ENCODE results near the gene NFAM1. TPM values are rescaled to one million over a fixed set of nuclear protein-coding genes. Genes with fewer than 3 reads are reported as not detected.

NFAM1 gene
- total RNA-seq, 1 experiment from 2014 or later: 0.12 TPM

DNA sequence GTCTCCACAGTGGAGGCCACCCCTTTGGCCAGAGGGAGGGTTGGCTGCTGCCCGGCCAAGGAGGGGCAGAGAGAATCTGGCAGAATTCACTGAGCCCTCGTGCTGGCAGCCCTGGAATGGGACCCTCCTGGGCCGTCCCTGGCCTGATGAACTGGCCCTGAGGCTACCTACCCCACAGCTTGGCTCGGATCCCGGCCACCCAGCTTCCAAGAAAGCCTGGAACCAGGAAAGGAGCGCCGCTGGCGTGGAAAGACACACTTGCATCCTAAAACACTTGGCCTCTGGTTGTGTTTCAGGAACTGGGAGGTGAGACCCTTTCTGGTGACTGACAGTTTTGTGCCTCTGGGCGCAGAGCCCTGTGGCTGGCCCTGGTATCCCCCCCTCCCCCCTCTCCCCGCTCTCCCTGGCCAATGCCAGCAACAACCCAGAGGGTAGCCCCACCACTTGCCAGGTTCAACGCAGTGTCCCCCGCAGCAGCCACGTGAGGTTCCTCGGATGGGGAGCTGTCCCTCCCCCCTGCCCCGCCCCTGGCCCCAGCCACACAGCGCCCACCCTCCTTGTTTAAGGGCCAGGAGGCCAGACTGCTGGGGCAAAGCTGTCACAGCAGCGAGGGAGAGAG, 693 bp downstream of the NFAM1 start:
- Histone ChIP-seq H3K9ac (ENCODE audit: low read length) (no peak overlapping the region), H3K4me3 (replicated peaks in 1 of 2; ENCODE audit: low read depth in 1 of 2, low read length in 2 of 2) (no peak overlapping the region), H3K9me3 (ENCODE audit: control insufficient read depth in 1 of 2, insufficient read depth in 1 of 2, low read depth in 1 of 2, low read length in 2 of 2) (no peaks in the 10 kb centered on the region), H3K27me3 (ENCODE audit: insufficient read depth, low read length) (no peaks in the 10 kb centered on the region), H3K4me1 (ENCODE audit: control insufficient read depth in 1 of 2, insufficient read depth in 2 of 2, low read length in 2 of 2) (no peaks in the 10 kb centered on the region), H3K27ac (ENCODE audit: low read depth, low read length) (no peak overlapping the region; the same call in 1 of the 2 replicates), H4K20me1 (ENCODE audit: insufficient read depth) (no peaks in the 10 kb centered on the region), H3K36me3 (ENCODE audit: control insufficient read depth in 1 of 2, insufficient read depth in 2 of 2, low read length in 2 of 2) (no peaks in the 10 kb centered on the region), H3K9me2 (ENCODE audit: insufficient read depth) (no peaks in the 10 kb centered on the region), H3K79me2 (ENCODE audit: insufficient read depth, low read length) (no peaks in the 10 kb centered on the region), H2AFZ (ENCODE audit: low read depth, low read length, poor library complexity, severe bottlenecking) (no peak overlapping the region), H3K4me2 (ENCODE audit: low read length) (no peak overlapping the region)
- POLR2A ChIA-PET: no interaction called here
- BruUV-seq (replicated peaks): no TSS peak
- TF ChIP-seq ZNF274 (IDR thresholded peaks at IDR 0.05; ENCODE audit: low read depth, low read length): no peak
- TF ChIP-seq, protein P1, sequence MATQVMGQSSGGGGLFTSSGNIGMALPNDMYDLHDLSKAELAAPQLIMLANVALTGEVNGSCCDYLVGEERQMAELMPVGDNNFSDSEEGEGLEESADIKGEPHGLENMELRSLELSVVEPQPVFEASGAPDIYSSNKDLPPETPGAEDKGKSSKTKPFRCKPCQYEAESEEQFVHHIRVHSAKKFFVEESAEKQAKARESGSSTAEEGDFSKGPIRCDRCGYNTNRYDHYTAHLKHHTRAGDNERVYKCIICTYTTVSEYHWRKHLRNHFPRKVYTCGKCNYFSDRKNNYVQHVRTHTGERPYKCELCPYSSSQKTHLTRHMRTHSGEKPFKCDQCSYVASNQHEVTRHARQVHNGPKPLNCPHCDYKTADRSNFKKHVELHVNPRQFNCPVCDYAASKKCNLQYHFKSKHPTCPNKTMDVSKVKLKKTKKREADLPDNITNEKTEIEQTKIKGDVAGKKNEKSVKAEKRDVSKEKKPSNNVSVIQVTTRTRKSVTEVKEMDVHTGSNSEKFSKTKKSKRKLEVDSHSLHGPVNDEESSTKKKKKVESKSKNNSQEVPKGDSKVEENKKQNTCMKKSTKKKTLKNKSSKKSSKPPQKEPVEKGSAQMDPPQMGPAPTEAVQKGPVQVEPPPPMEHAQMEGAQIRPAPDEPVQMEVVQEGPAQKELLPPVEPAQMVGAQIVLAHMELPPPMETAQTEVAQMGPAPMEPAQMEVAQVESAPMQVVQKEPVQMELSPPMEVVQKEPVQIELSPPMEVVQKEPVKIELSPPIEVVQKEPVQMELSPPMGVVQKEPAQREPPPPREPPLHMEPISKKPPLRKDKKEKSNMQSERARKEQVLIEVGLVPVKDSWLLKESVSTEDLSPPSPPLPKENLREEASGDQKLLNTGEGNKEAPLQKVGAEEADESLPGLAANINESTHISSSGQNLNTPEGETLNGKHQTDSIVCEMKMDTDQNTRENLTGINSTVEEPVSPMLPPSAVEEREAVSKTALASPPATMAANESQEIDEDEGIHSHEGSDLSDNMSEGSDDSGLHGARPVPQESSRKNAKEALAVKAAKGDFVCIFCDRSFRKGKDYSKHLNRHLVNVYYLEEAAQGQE (IDR thresholded peaks at IDR 0.05; ENCODE audit: low read depth): no peak
- CTCF ChIA-PET: no interaction called here
- ATAC-seq (no peak), DNase-seq (ENCODE audit: low read depth, low spot score) (no peak)
- intact Hi-C loops (cut with micrococcal nuclease): no loop called here
- RAD21 ChIA-PET (ENCODE audit: low non-redundant PET in 1 of 2, low total read pairs in 2 of 2, uncharacterized antibody in 2 of 2, unreplicated experiment in 2 of 2): interaction anchor here in 1 of 2 experiments (0.6 kb wide), 1 partner anchor 62 kb away, joined by 5 read pairs; no protein-coding TSS in a partner anchor

DNA sequence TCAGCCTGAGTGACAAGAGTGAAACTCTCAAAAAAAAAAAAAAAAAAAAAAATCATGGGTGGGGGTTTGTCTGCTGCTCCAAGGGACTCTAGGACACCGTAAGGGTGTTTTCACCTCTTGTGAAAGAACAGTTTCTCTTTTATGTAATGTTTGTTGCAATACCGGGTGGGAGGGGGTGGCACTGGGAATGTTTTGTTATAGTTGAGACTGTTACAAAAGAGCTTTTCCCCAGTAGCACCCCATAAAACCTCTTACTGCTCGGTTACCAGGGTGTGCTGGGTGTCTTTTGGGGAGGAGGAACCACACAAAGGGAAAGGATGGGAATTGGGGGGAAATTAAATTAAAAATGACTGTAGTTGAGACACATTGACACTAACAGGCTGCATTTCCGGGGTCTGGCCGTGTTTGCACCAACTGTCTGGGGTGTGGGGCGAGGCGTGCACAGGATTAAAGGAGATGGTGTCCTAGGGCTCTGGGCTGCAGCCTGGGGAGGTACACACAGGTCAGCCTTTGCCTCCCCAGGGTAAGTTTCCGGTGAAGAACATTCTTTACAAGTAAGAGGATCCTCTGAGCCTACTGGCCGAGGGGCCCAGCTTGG, 1.6 kb downstream of the NFAM1 start:
- Histone ChIP-seq H3K4me3 (replicated peaks in 1 of 2; ENCODE audit: low read depth in 1 of 2, low read length in 2 of 2) (no peak overlapping the region), H4K20me1 (ENCODE audit: insufficient read depth) (no peaks in the 10 kb centered on the region), H3K9me3 (ENCODE audit: control insufficient read depth in 1 of 2, insufficient read depth in 1 of 2, low read depth in 1 of 2, low read length in 2 of 2) (no peaks in the 10 kb centered on the region), H2AFZ (ENCODE audit: low read depth, low read length, poor library complexity, severe bottlenecking) (no peak overlapping the region), H3K9ac (ENCODE audit: low read length) (no peak overlapping the region), H3K79me2 (ENCODE audit: insufficient read depth, low read length) (no peaks in the 10 kb centered on the region), H3K36me3 (ENCODE audit: control insufficient read depth in 1 of 2, insufficient read depth in 2 of 2, low read length in 2 of 2) (no peaks in the 10 kb centered on the region), H3K4me2 (ENCODE audit: low read length) (no peak overlapping the region), H3K4me1 (ENCODE audit: control insufficient read depth in 1 of 2, insufficient read depth in 2 of 2, low read length in 2 of 2) (peaks cover 0 to 4% of the 10 kb centered on the region in 2 experiments; a peak in 2 of 4 replicates), H3K27ac (ENCODE audit: low read depth, low read length) (no peak overlapping the region), H3K27me3 (ENCODE audit: insufficient read depth, low read length) (no peaks in the 10 kb centered on the region), H3K9me2 (ENCODE audit: insufficient read depth) (no peaks in the 10 kb centered on the region)
- CTCF ChIA-PET: no interaction called here
- POLR2A ChIA-PET: no interaction called here
- intact Hi-C loops (cut with micrococcal nuclease): no loop called here
- no peak for DNase-seq (ENCODE audit: low read depth, low spot score)
- RAD21 ChIA-PET (ENCODE audit: low non-redundant PET in 1 of 2, low total read pairs in 2 of 2, uncharacterized antibody in 2 of 2, unreplicated experiment in 2 of 2): no interaction called here
- BruUV-seq (replicated peaks): no TSS peak
- no peak for ATAC-seq
- TF ChIP-seq, protein P2, sequence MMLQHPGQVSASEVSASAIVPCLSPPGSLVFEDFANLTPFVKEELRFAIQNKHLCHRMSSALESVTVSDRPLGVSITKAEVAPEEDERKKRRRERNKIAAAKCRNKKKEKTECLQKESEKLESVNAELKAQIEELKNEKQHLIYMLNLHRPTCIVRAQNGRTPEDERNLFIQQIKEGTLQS (IDR thresholded peaks at IDR 0.05): no peak
- TF ChIP-seq, protein P3, sequence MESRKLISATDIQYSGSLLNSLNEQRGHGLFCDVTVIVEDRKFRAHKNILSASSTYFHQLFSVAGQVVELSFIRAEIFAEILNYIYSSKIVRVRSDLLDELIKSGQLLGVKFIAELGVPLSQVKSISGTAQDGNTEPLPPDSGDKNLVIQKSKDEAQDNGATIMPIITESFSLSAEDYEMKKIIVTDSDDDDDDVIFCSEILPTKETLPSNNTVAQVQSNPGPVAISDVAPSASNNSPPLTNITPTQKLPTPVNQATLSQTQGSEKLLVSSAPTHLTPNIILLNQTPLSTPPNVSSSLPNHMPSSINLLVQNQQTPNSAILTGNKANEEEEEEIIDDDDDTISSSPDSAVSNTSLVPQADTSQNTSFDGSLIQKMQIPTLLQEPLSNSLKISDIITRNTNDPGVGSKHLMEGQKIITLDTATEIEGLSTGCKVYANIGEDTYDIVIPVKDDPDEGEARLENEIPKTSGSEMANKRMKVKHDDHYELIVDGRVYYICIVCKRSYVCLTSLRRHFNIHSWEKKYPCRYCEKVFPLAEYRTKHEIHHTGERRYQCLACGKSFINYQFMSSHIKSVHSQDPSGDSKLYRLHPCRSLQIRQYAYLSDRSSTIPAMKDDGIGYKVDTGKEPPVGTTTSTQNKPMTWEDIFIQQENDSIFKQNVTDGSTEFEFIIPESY (IDR thresholded peaks at IDR 0.05; ENCODE audit: extremely low read depth, insufficient replicate concordance, low read length): no peak
- TF ChIP-seq EGR1 (IDR thresholded peaks at IDR 0.05; ENCODE audit: low read depth) (no peak), POLR2A (IDR thresholded peaks at IDR 0.05; ENCODE audit: borderline replicate concordance, extremely low read depth, insufficient read depth, insufficient read length) (no peak)
- TF ChIP-seq, protein P4, sequence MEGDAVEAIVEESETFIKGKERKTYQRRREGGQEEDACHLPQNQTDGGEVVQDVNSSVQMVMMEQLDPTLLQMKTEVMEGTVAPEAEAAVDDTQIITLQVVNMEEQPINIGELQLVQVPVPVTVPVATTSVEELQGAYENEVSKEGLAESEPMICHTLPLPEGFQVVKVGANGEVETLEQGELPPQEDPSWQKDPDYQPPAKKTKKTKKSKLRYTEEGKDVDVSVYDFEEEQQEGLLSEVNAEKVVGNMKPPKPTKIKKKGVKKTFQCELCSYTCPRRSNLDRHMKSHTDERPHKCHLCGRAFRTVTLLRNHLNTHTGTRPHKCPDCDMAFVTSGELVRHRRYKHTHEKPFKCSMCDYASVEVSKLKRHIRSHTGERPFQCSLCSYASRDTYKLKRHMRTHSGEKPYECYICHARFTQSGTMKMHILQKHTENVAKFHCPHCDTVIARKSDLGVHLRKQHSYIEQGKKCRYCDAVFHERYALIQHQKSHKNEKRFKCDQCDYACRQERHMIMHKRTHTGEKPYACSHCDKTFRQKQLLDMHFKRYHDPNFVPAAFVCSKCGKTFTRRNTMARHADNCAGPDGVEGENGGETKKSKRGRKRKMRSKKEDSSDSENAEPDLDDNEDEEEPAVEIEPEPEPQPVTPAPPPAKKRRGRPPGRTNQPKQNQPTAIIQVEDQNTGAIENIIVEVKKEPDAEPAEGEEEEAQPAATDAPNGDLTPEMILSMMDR (IDR thresholded peaks at IDR 0.05 in 2 of 3, conservative IDR thresholded peaks at IDR 0.05 in 1 of 3; ENCODE audit: borderline replicate concordance in 1 of 3, insufficient read depth in 1 of 3, low read depth in 2 of 3, low read length in 2 of 3): no peak
